Fibroblast of the aortic adventitia (primary cell): ENCODE data around the gene NDST4. TPM values are rescaled to one million over a fixed set of nuclear protein-coding genes. Genes with fewer than 3 reads are reported as not detected.

Experiments
- DNase-seq: peaks from one replicate; pipeline ENCODE4 v3.0.0-alpha.2; 2010; ENCODE audit warnings: low read depth
- H3K4me3 ChIP-seq: 2 replicates; pipeline ENCODE4 v1.5.1; 2011; ENCODE audit warnings: low read depth, mild to moderate bottlenecking, control low read depth, low read length, moderate library complexity
- CTCF ChIP-seq: IDR thresholded peaks from 2 replicates; pipeline ENCODE4 v1.5.1; 2011; ENCODE audit warnings: mild to moderate bottlenecking, low read length, control low read depth, inconsistent platforms; ENCODE audit not compliant: insufficient read depth
- small RNA-seq: library from RNA; depleted of rRNA; stranded (forward); fragments of <200 nt; gene quantifications from one replicate; pipeline ENCODE3, GENCODE V24; 2012
- total RNA-seq: library from RNA; depleted of rRNA; stranded (reverse); fragments of >200 nt; gene quantifications from 2 replicates; pipeline ENCODE4 v1.2.3, GENCODE V29; 2012; ENCODE audit warnings: low replicate concordance

Gene NDST4
- total RNA-seq, 1 donor = not detected

- DNase-seq = no peak
- H3K4me3 ChIP-seq = no peak overlapping the region
- TF ChIP-seq CTCF = no peak
These were observed 327.9 kb downstream of the NDST4 start for GRCh38 chr4:114785570-114785969.

DNA sequence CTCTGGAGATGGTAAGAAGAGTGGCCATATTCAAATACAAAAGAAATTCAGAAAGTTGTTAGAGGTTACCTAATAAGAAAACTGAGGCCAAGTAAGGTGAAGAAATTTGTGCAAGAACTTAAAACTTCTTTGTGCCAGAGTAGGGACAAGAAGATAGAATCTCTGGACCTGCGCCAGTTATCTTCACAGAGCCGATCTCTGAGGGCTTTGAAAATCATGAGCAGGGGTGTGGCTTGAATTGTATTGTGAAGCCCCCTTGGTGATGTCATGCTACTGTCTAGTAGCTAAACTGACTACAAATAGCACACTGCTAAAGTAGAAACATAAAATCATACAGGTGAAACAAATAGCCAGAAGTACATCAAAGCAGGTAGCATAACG lies 330.2 kb downstream of the NDST4 start:
- TF ChIP-seq CTCF = no peak
- DNase-seq = no peak
- no peak overlapping the region for H3K4me3 ChIP-seq

DNA sequence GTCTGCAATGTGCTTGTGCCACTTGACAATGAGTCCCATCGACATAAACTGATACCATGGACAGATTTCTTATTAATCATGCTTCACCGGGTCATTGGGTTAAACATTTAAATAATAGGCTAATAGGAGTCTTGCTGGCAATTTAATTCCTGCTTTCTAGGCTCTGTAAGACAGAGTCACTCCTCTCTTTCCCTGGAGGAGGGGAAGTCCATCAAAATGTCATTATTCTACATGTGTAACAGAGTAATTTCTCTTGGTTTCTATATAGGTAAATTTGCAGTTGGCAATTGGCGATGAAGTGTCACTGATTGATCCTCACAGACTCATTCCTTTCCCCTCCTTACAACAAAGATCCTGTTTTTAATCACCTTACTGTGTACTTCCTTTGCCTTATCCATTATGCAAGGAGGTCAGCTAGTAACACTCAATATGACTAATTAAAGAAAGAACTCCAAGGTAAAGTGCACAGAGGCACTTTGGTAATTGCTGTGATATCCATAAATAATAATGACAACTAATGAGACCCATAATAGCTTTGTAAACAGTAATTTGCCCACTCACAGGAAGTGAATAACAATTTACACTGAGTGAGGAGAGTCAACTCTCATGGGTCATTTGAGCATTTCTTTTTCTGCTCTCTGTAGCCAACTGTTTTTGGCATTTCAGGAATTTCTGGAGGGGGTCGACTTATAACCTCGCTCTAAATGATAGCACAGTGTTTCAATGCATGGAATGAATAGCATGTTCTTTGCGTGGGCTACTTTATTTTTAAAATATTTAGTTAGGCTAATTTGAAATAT lies 330.8 kb downstream of the NDST4 start:
- no peak for TF ChIP-seq CTCF
- no peak overlapping the region for H3K4me3 ChIP-seq
- no peak for DNase-seq

DNA sequence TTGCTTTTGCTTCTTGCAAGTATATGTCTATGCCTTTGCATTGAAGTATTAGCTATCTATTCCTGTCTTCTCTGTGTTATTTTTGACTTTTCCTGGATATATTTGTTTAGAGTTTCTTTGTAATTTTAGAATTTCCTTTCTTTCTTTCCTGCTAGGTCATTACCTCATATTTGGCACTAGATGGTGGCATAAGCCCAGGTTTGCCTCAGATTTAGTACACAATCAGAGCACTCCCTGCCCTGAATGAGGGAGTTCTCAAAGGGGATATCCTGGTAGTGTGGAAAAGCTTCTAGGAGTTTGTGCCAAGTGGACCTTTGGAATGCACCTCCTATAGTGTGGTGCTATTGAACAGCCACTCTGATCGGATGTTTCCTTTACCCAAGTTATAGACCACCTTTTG lies 333.2 kb downstream of the NDST4 start:
- no peak for DNase-seq
- no peak for TF ChIP-seq CTCF
- no peak overlapping the region for H3K4me3 ChIP-seq

Small RNA genes within 50 kb of the gene (small RNA-seq; reads per million reads assigned to genes)
- 1.0 reads per million, percentile 34 among the genes with 10 or more reads in this experiment for gene RN7SL808P
